HL-60 (cell line): ENCODE data around the gene OR6C76.

ENCODE experiments used
- POLR2AphosphoS5 ChIP-seq: IDR thresholded peaks from 2 replicates; pipeline ENCODE4 v1.6.1; 2012; ENCODE audit warnings: low read depth
- REST ChIP-seq: IDR thresholded peaks from 2 replicates; pipeline ENCODE4 v1.6.1; 2012; ENCODE audit warnings: low read depth; ENCODE audit not compliant: insufficient replicate concordance
- SPI1 ChIP-seq: IDR thresholded peaks from 2 replicates; pipeline ENCODE4 v1.6.1; 2012; ENCODE audit warnings: low read depth, mild to moderate bottlenecking, borderline replicate concordance
- TF ChIP-seq, protein P1 (sequence below): IDR thresholded peaks from one replicate; pipeline ENCODE4 v1.5.1; 2011; ENCODE audit warnings: low read length, control low read depth, inconsistent platforms; ENCODE audit not compliant: insufficient read depth

- TF ChIP-seq, protein P1, sequence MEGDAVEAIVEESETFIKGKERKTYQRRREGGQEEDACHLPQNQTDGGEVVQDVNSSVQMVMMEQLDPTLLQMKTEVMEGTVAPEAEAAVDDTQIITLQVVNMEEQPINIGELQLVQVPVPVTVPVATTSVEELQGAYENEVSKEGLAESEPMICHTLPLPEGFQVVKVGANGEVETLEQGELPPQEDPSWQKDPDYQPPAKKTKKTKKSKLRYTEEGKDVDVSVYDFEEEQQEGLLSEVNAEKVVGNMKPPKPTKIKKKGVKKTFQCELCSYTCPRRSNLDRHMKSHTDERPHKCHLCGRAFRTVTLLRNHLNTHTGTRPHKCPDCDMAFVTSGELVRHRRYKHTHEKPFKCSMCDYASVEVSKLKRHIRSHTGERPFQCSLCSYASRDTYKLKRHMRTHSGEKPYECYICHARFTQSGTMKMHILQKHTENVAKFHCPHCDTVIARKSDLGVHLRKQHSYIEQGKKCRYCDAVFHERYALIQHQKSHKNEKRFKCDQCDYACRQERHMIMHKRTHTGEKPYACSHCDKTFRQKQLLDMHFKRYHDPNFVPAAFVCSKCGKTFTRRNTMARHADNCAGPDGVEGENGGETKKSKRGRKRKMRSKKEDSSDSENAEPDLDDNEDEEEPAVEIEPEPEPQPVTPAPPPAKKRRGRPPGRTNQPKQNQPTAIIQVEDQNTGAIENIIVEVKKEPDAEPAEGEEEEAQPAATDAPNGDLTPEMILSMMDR = no peak
- no peak for TF ChIP-seq REST
- no peak for TF ChIP-seq POLR2AphosphoS5
- TF ChIP-seq SPI1 = no peak
Observed at GRCh38 chr12:55467836-55468235, 41.8 kb downstream of the OR6C76 start.
